Left cardiac atrium (tissue), 4 donors: ENCODE results near the gene LSM10. TPM values are rescaled to one million over a fixed set of nuclear protein-coding genes. Genes with fewer than 3 reads are reported as not detected.

ENCODE experiments used
- ATAC-seq, 2 donors: fragments of 200-7000 bp; cut with Tn5 transposase; one replicate each; pipeline ENCODE4 v1.9.1; 2020; ENCODE audit warnings: mild to moderate bottlenecking in 2 of 2, moderate library complexity in 2 of 2
- DNase-seq: peaks from one replicate; pipeline ENCODE4 v3.0.0-alpha.2; 2020
- intact Hi-C, 2 donors: fragments of 100-400 bp; cut with DNase I; formaldehyde crosslinking; loops; one replicate each; pipeline versions ENCODE4 v1.14.1 to v1.15.1; 2022 to 2023
- total RNA-seq, 2 donors: library from RNA; stranded (reverse); fragmentation: NEBNext Ultra II Directional; extraction: Animal tissue kit (Norgen Biotek cat#: 25700); gene quantifications; one replicate each; pipeline ENCODE4 v1.2.1, GENCODE V29; 2021
- donor health status: DM: no; HTN: yes; CAD: no.
- donor health status: DM: no; HTN: yes; CAD: no; lungs with severe emphysema.
- donor health status: DM: yes; HTN: yes; CAD: no.
- donor health status: Dilated cardiomyopathy.

LSM10 gene
- total RNA-seq, 2 donors from 2014 or later, result 59.2 to 63.9 TPM

GRCh38 chr1:36415661-36416326, 18.1 kb upstream of the LSM10 start:
- DNase-seq (no peak), ATAC-seq (no peak)
- intact Hi-C loops, result loop anchor here in 1 of 2 donors (10.0 kb wide), 1 partner anchor 71 kb away; no protein-coding TSS in a partner anchor

DNA sequence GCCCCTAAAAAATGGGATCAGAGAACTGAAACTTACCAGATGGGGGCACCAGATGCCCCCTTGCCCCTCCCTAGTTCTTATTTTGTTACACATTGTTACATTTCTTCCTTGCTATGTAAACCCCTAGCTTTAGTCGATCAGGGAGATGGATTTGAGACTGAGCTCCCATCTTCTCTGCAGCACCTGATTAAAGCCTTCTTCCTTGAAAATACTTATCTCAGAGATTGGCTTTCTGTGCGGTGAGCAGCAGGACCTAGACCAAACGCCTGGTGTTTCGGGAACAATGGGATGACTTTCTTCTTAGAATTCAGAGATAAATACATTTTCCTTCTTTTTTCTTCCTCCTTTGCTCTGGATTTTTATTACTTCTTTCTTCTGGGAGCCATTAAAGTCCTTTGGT, 16.7 kb upstream of the LSM10 start:
- intact Hi-C loops, result loop anchor here in 1 of 2 donors (10.0 kb wide), 1 partner anchor 70 kb away; no protein-coding TSS in a partner anchor
- ATAC-seq (no peak), DNase-seq (no peak)

DNA sequence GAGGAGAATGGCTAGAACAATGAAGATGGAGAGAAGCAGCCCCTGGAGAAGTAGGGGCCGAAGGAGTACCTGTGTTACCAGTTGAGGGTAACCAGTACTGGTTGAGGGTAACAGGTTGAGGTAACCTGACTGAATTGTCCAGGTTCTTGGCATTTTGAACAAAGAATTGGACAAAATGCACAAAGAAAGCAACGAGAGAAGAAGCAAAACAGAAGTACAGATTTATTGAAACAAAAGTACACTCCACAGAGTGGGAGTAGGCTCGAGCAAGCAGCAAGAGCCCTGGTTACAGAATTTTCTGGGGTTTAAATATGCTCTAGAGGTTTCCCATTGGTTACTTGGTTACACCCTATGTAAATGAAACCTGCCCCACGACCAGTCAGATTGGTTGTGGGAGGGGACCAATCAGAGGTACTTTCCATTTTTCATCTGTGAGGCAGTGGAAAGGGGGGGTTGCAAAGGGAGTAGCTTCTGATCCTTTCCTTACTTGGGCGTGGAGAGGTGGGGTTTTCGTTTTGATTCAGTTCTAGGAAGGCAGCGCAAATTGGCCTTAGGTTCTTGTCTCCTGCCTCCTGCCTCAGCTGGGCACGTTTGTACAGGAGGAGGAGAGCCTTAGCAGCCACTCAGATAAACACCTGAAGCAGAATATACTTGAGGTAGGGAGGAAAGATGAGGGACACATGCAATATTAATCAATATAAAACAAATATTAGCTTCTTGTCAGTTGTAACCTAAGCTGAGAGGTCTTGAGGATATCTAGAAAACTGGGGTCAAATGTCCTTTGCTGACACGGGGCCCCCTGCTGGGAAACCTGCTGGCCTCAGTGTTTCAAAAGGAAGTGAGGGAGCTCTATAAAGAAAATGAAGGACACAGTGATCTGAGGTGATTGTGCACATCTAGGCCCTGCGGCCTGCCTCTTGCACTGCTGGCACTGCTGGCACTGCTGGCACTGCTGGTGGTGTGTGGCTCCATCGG, 14.3 kb upstream of the LSM10 start:
- intact Hi-C loops, result loop anchor here in 1 of 2 donors (10.0 kb wide), 1 partner anchor 67 kb away; no protein-coding TSS in a partner anchor
- DNase-seq, result no peak
- peak; percentile 38 to 53 for ATAC-seq

DNA sequence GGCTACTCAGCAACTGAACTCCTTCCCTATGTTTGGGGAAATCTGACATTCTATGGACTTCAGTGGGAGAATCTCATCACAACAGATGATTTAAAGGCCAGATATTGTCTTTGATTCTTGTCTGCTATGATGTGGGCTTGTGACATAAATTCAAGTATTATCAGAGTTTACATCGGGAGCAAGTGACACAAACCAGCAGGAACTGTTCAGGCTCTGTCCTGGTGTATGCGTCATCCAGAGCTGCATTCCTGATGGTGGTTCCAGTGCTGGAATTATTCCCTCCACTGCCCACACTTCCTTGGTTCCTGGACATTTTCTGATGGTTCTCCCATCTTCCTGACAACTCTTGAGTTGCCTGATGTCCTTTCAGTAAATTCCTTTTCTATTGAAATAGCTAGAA, 10.8 kb upstream of the LSM10 start:
- DNase-seq (no peak), ATAC-seq (no peak)
- intact Hi-C loops, result no loop called here

GRCh38 chr1:36406440-36406839, 8.7 kb upstream of the LSM10 start:
- intact Hi-C loops, result no loop called here

GRCh38 chr1:36402504-36402890, 4.8 kb upstream of the LSM10 start:
- DNase-seq, result no peak
- intact Hi-C loops, result no loop called here
- ATAC-seq, result no peak

More at GRCh38 chr1:36406440-36406839, 8.7 kb upstream of the LSM10 start:
- ATAC-seq, result no peak
- no peak for DNase-seq

DNA sequence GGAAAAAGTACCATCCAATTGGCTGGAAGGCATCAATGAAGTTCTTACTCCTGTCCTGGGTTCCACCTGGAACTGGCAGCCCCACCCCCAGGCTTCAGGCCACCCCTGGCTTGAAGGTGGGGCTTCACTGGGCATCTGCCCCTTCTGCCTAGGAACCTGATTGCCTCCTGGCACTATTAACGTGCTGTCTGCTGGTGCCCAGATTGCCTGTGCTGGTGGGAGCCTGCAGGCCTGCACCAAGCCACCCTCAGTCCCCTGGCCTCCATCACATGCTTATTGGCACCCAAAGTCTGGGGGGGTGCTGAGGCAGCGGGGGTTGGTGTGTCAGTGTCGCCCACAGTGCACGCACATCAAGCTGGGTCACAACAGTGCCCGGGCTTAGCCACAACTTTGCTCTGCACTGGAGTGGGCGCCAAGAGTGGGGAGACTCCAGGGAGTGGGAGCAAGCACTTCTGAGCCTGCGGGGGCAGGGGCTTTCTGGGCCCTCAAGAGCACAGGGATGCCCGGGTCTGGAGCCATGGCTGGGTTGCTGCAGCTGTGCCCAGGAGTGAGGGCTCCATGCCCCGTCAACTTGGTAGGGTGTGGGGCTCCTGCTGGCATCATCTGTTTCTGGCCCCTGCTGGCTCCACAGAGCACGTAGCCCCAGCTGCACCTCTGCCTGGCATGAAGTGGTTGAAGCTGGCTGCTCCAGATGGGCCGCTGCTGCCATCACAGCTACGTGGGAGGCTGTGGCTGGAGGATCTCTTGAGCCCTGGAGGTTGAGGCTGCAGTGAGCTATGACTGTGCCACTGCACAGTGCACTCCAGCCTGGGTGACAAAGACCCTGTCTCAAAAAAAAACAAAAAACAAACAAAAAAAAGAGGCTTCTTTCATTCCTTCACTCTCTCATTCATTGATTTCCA, 4.1 kb upstream of the LSM10 start:
- ATAC-seq (no peak), DNase-seq (no peak)
- intact Hi-C loops, result no loop called here

DNA sequence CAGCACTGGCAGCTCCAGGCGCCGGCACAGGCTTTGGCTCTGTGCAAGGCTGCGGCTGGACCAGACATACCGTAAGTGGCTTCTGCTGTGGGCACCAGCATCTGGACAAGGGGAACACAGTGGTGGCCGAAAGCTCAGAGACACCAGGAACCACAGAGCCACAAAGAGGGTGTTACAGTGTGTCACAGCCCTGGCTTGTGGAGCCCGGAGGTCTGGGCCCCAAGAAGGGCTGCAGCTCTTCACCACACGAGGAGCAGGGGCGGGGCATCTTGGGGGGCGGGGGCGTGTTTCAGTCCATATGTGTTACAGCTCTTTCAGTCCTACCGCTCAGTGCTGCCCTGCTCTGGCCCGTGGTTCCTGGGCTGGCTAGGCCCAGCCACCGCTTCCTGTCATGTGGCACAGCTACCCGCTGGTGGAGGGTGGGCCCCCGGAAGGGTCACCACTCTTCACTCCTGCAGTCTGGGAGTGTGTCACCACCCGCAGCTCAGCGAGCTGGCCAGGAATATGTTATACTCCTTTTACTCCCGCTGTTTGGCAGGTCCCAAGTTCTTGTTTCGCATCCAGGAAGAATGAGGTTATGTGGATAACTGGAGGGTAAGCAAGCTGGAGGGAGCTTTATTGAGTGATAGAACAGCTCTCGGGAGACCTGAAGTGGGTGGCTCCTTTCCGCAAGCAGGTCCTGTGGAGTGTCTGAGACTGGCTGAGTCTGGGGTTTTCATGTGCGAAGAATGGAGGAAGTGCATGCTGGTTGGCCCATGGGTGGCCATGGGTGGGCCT, 3.3 kb upstream of the LSM10 start:
- intact Hi-C loops, result no loop called here
- ATAC-seq (peak; percentile 51 to 64), DNase-seq (peak; percentile 82)

DNA sequence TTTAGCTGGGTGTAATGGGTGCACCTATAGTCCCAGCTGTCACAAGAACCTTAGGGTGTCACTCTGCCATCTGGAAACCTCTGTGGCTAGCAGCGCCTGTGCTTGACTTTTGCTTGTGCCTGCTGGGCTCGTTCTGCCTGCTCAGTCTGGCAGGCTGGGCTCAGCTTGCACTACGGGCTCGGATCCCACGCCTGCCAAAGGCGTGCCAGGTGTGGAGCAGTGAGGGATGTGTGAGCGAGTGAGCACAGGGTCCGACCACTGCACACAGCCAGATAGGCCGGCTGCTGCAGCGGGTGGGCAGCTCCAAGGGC, 2.8 kb upstream of the LSM10 start:
- intact Hi-C loops, result no loop called here
- no peak for ATAC-seq
- no peak for DNase-seq

GRCh38 chr1:36398370-36398977, 766 bp upstream of the LSM10 start:
- ATAC-seq (no peak), DNase-seq (no peak)
- intact Hi-C loops, result no loop called here

- intact Hi-C loops, result no loop called here
- DNase-seq (no peak), ATAC-seq (peak; percentile 53 to 70)
Observed at GRCh38 chr1:36397083-36397377, 678 bp downstream of the LSM10 start.

DNA sequence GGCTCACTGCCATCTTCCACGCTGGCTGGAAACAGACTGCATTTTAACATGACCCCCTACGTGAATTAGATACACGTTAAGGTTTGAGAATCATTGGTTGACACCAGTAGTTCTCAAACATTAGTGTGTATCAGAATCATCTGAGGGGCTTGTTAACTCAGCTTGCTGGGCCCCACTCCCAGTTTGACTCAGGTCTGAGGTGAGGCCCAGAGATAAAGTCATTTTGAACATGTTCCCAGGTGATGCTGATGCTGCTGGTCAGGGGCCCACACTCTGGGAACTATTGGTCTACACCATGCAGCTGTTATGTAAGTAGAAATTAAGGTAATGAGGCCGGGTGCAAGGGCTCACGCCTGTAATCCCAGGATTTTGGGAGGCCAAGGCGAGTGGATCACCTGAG, 1.3 kb downstream of the LSM10 start:
- intact Hi-C loops, result no loop called here
- DNase-seq, result no peak
- ATAC-seq, result no peak

- intact Hi-C loops, result no loop called here
- DNase-seq (no peak), ATAC-seq (no peak)
Observed at GRCh38 chr1:36393686-36394085, 4.0 kb downstream of the LSM10 start.

DNA sequence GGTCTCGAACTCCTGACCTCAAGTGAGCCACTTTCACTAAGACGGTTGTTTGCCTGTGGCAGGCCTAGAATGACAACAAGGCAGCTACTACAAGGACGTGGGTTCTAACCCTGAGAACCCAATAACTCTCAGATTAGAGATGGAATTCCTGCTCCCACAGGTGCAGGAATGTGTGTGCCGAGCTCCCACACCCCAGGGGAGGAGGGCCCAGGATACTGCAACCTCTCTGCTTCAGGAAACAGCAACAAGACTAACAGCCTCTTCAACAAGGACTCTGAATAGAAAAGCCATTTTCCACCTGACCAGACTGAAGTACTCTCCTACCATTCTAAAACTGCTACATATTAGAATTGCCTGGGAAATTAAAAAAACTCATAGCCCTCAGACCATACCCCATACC, 4.9 kb downstream of the LSM10 start:
- intact Hi-C loops, result no loop called here
- DNase-seq (no peak), ATAC-seq (no peak)

GRCh38 chr1:36391271-36391670, 6.4 kb downstream of the LSM10 start:
- DNase-seq, result no peak
- ATAC-seq, result no peak
- intact Hi-C loops, result no loop called here

- intact Hi-C loops, result no loop called here
- DNase-seq (no peak), ATAC-seq (no peak)
Observed at GRCh38 chr1:36390411-36390810, 7.3 kb downstream of the LSM10 start.

- ATAC-seq, result no peak
Observed at GRCh38 chr1:36389999-36390398, 7.7 kb downstream of the LSM10 start.

GRCh38 chr1:36389261-36389660, 8.4 kb downstream of the LSM10 start:
- intact Hi-C loops, result no loop called here
- ATAC-seq (no peak), DNase-seq (no peak)

More at GRCh38 chr1:36389999-36390398, 7.7 kb downstream of the LSM10 start:
- intact Hi-C loops, result no loop called here
- DNase-seq, result no peak
